HG02759 (cell line): Measurements from ENCODE around the gene HPN.
"Not testable (repeated sequence)": the region's sequence is repeated elsewhere in the genome, so short reads cannot be mapped to it uniquely, and the experiment has no call there.

Source experiments
- ATAC-seq: cut with Tn5 transposase; IDR thresholded peaks from one replicate; pipeline ENCODE4 v1.9.1; 2021; ENCODE audit warnings: mild to moderate bottlenecking, moderate library complexity; ENCODE audit not compliant: unreplicated experiment

HPN gene

GRCh38 chr19:35042056-35042730 is 672 bp downstream of the HPN start:
- no peak for ATAC-seq

GRCh38 chr19:35042954-35043604 is 1.6 kb downstream of the HPN start:
- no peak for ATAC-seq

GRCh38 chr19:35043906-35044305 is 2.4 kb downstream of the HPN start:
- ATAC-seq: no peak

- no peak for ATAC-seq
These were observed 3.0 kb downstream of the HPN start for GRCh38 chr19:35044317-35045117.

- ATAC-seq: no peak
These were observed 4.3 kb downstream of the HPN start for GRCh38 chr19:35045667-35046300.

- ATAC-seq: no peak
These were observed 4.9 kb downstream of the HPN start for GRCh38 chr19:35046461-35046860.

- ATAC-seq: no peak
These were observed 7.4 kb downstream of the HPN start for GRCh38 chr19:35048911-35049411.

- no peak for ATAC-seq
These were observed 7.9 kb downstream of the HPN start for GRCh38 chr19:35049456-35049855.

- ATAC-seq: not testable (repeated sequence)
These were observed 9.1 kb downstream of the HPN start for GRCh38 chr19:35050662-35051061.

- not testable (repeated sequence) for ATAC-seq
These were observed 9.7 kb downstream of the HPN start for GRCh38 chr19:35051268-35051667.

- no peak for ATAC-seq
These were observed 10.3 kb downstream of the HPN start for GRCh38 chr19:35051796-35052195.

GRCh38 chr19:35052599-35053190 is 11.2 kb downstream of the HPN start:
- no peak for ATAC-seq

GRCh38 chr19:35053667-35054293 is 12.3 kb downstream of the HPN start:
- ATAC-seq: no peak

- ATAC-seq: no peak
These were observed 13.1 kb downstream of the HPN start for GRCh38 chr19:35054626-35055025.

GRCh38 chr19:35055715-35056179 is 14.2 kb downstream of the HPN start:
- no peak for ATAC-seq

- no peak for ATAC-seq
These were observed 15.1 kb downstream of the HPN start for GRCh38 chr19:35056513-35057063.

- ATAC-seq: no peak
These were observed 16.8 kb downstream of the HPN start for GRCh38 chr19:35058370-35058769.

- no peak for ATAC-seq
These were observed 17.7 kb downstream of the HPN start for GRCh38 chr19:35059006-35059798.

GRCh38 chr19:35059799-35060091 is 18.2 kb downstream of the HPN start:
- ATAC-seq: no peak
